HepG2 (cell line): Measurements from ENCODE around the gene SENP6. TPM values are rescaled to one million over a fixed set of nuclear protein-coding genes. Genes with fewer than 3 reads are reported as not detected.

ENCODE experiments used
- ATAC-seq: fragments of 200-7000 bp; cut with Tn5 transposase; 3 replicates; pipeline ENCODE4 v1.9.1; 2020; ENCODE audit warnings: mild to moderate bottlenecking, moderate library complexity
- BruUV-seq: library from RNA; stranded (reverse); fragments of 400-500 nt; replicated peaks from 2 replicates; lab custom pipeline; 2021; lab: Mats Ljungman, UMichigan
- CTCF ChIA-PET: fragments of 300-600 bp; formaldehyde crosslinking; extraction: SDS; loops from one replicate; lab custom pipeline; 2021; ENCODE audit warnings: low total read pairs, inconsistent platforms, low intra/inter-chr PET ratio; lab: Yijun Ruan, JAX
- POLR2A ChIA-PET: fragments of 350-600 bp; sonication (Branson Sonifier 250); formaldehyde crosslinking; loops from one replicate; lab custom pipeline; 2020; ENCODE audit warnings: antibody characterized with exemption, inconsistent platforms; lab: Yijun Ruan, JAX
- DNase-seq: peaks from one replicate; pipeline ENCODE4 v3.0.0-alpha.2; 2015; ENCODE audit warnings: low spot score
- FAIRE-seq: peaks from 3 replicates; lab custom pipeline; 2011; peaks lifted over from hg19 to GRCh38; lab: Jason Lieb, UNC
- H2AFZ ChIP-seq: one replicate; pipeline ENCODE4 v1.6.1; 2011; ENCODE audit warnings: low read length, inconsistent platforms
- H3K27ac ChIP-seq: fragments of 300-600 bp; 3 replicates; pipeline ENCODE4 v1.8.0; 2011; ENCODE audit warnings: mixed run types, mild to moderate bottlenecking, mixed read lengths, low read length, inconsistent platforms; ENCODE audit not compliant: insufficient read depth; ENCODE audit errors: extremely low read length
- H3K27me3 ChIP-seq, 2 experiments: fragments of 200-600 bp in 1 of 2; 2 replicates in 1 of 2; 3 replicates in 1 of 2; pipeline versions ENCODE4 v1.6.0 to v1.8.0; 2011; ENCODE audit warnings: low read length in 2 of 2, mild to moderate bottlenecking in 2 of 2, moderate library complexity in 2 of 2, inconsistent platforms in 1 of 2; ENCODE audit not compliant: insufficient read depth in 2 of 2, control insufficient read depth in 1 of 2
- H3K36me3 ChIP-seq, 2 experiments: fragments of 200-600 bp in 1 of 2; replicated peaks in 1 of 2; 2 replicates in 1 of 2; 3 replicates in 1 of 2; pipeline versions ENCODE4 v1.5.1 to v1.8.0; 2011; ENCODE audit warnings: low read length in 2 of 2, inconsistent platforms in 1 of 2; ENCODE audit not compliant: insufficient read depth in 2 of 2, control insufficient read depth in 1 of 2
- H3K4me1 ChIP-seq: 2 replicates; pipeline ENCODE4 v1.5.1; 2012; ENCODE audit warnings: low read length, inconsistent platforms; ENCODE audit not compliant: insufficient read depth
- H3K4me2 ChIP-seq: 2 replicates; pipeline ENCODE4 v1.6.0; 2011; ENCODE audit warnings: low read depth, low read length, inconsistent platforms
- H3K4me3 ChIP-seq, 3 experiments: fragments of 200-600 bp in 1 of 3; sonication (generic), shearing (Covaris generic) in 1 of 3; replicated peaks in 1 of 3; 2 replicates each; pipeline ENCODE4 v1.5.1; 2011 to 2016; ENCODE audit warnings: low read length in 3 of 3, inconsistent platforms in 2 of 3, low read depth in 2 of 3, mild to moderate bottlenecking in 2 of 3, control low read depth in 1 of 3, mixed read lengths in 1 of 3; ENCODE audit not compliant: insufficient read depth in 1 of 3
- H3K79me2 ChIP-seq: one replicate; pipeline ENCODE4 v1.6.1; 2011; ENCODE audit warnings: low read length, inconsistent platforms; ENCODE audit not compliant: insufficient read depth
- H3K9ac ChIP-seq: 2 replicates; pipeline ENCODE4 v1.6.0; 2011; ENCODE audit warnings: mild to moderate bottlenecking, low read depth, low read length, inconsistent platforms; ENCODE audit not compliant: insufficient read depth
- H3K9me3 ChIP-seq: 2 replicates; pipeline ENCODE4 v1.5.1; 2012; ENCODE audit warnings: mild to moderate bottlenecking, low read length
- H4K20me1 ChIP-seq: 2 replicates; pipeline ENCODE4 v1.6.0; 2011; ENCODE audit warnings: inconsistent platforms, mild to moderate bottlenecking, low read length, moderate library complexity; ENCODE audit not compliant: insufficient read depth
- MED1 ChIP-seq: sonication (generic); formaldehyde crosslinking; IDR thresholded peaks from 2 replicates; pipeline ENCODE4 v1.4.0; 2020; ENCODE audit warnings: missing genetic modification reagents
- NBN ChIP-seq: fragments of 450-650 bp; conservative IDR thresholded peaks from 2 replicates; pipeline ENCODE4 v1.6.1; 2017
- REPIN1 ChIP-seq: sonication (generic); formaldehyde crosslinking; IDR thresholded peaks from 2 replicates; pipeline ENCODE4 v1.8.0; 2022; ENCODE audit warnings: missing genetic modification reagents, low read depth, mild to moderate bottlenecking, borderline replicate concordance
- RFX3 ChIP-seq: IDR thresholded peaks from 2 replicates; pipeline ENCODE4 v1.6.1; 2016; ENCODE audit warnings: missing biosample characterization, missing genetic modification reagents
- TSC22D2 ChIP-seq: sonication (generic); formaldehyde crosslinking; IDR thresholded peaks from 2 replicates; pipeline ENCODE4 v1.5.1; 2020; ENCODE audit warnings: missing genetic modification reagents, mild to moderate bottlenecking, borderline replicate concordance
- XBP1 ChIP-seq: sonication (generic); formaldehyde crosslinking; IDR thresholded peaks from 2 replicates; pipeline ENCODE4 v1.5.0; 2020; ENCODE audit warnings: missing genetic modification reagents
- ZFP36L1 ChIP-seq: sonication (generic); formaldehyde crosslinking; IDR thresholded peaks from 2 replicates; pipeline ENCODE4 v1.8.0; 2022; ENCODE audit warnings: mild to moderate bottlenecking, missing genetic modification reagents, moderate library complexity
- ZNF337 ChIP-seq: sonication (generic); formaldehyde crosslinking; IDR thresholded peaks from 2 replicates; pipeline ENCODE4 v1.5.1; 2020; ENCODE audit warnings: missing genetic modification reagents, low read depth, mild to moderate bottlenecking, borderline replicate concordance
- ZSCAN21 ChIP-seq: sonication (generic); formaldehyde crosslinking; IDR thresholded peaks from 2 replicates; pipeline ENCODE4 v1.8.0; 2022; ENCODE audit warnings: mild to moderate bottlenecking, missing genetic modification reagents, moderate library complexity, borderline replicate concordance
- ZSCAN22 ChIP-seq: sonication (generic); formaldehyde crosslinking; IDR thresholded peaks from 2 replicates; pipeline ENCODE4 v1.4.0; 2020; ENCODE audit warnings: mild to moderate bottlenecking, missing genetic modification reagents
- in situ Hi-C: cut with HindIII; loops from 2 replicates; pipeline ENCODE4 v1.10.0; 2017; ENCODE audit warnings: low pct_unique_long_range_greater_than_20kb; ENCODE audit not compliant: extremely low pct_ligation_motif_present
- intact Hi-C: fragments of 100-400 bp; cut with micrococcal nuclease; formaldehyde crosslinking; loops from one replicate; pipeline ENCODE4 v1.10.0; 2022; ENCODE audit not compliant: unreplicated experiment
- polyA plus RNA-seq, 8 experiments: library from polyadenylated mRNA; depleted of rRNA in 3 of 8; stranded (reverse) in 7 of 8; unstranded in 1 of 8; fragments of >200 nt; fragmentation: Illumina TruSeq in 4 of 8; extraction: Trizol in 4 of 8; gene quantifications; 2 replicates each; pipeline versions ENCODE4 v1.2.1 to v1.2.3, GENCODE V29; 2011 to 2016; ENCODE audit warnings: low read depth in 4 of 8, missing spikeins in 1 of 8, mixed read lengths in 1 of 8; ENCODE audit not compliant: insufficient read depth in 1 of 8
- total RNA-seq, 5 experiments: library from RNA; depleted of rRNA; stranded (reverse); fragments of >200 nt; fragmentation: Illumina TruSeq; extraction: Trizol; gene quantifications; 2 replicates each; pipeline ENCODE4 v1.2.3, GENCODE V29; 2016; ENCODE audit warnings: low read depth in 1 of 5
- TF ChIP-seq, protein P1 (sequence below): sonication (generic); formaldehyde crosslinking; IDR thresholded peaks from 2 replicates; pipeline ENCODE4 v1.4.0; 2020; ENCODE audit warnings: missing genetic modification reagents
- TF ChIP-seq, protein P2 (sequence below), 2 experiments: IDR thresholded peaks; 2 replicates each; pipeline ENCODE4 v1.6.1; 2011 to 2012; ENCODE audit warnings: low read length in 2 of 2, borderline replicate concordance in 1 of 2, low read depth in 1 of 2, mild to moderate bottlenecking in 1 of 2, moderate library complexity in 1 of 2
- TF ChIP-seq, protein P3 (sequence below): IDR thresholded peaks from 2 replicates; pipeline ENCODE4 v1.6.1; 2016; ENCODE audit warnings: missing biosample characterization, missing genetic modification reagents, low read depth
- TF ChIP-seq, protein P4 (sequence below): sonication (generic); formaldehyde crosslinking; IDR thresholded peaks from 2 replicates; pipeline ENCODE4 v1.5.0; 2020; ENCODE audit warnings: missing genetic modification reagents

The SENP6 gene
- total and polyA plus RNA-seq, 2 of the 13 experiments (the other 11 are each of a cell fraction or from before 2014, with no cell fraction given) = 21.9 to 50.1 TPM

DNA sequence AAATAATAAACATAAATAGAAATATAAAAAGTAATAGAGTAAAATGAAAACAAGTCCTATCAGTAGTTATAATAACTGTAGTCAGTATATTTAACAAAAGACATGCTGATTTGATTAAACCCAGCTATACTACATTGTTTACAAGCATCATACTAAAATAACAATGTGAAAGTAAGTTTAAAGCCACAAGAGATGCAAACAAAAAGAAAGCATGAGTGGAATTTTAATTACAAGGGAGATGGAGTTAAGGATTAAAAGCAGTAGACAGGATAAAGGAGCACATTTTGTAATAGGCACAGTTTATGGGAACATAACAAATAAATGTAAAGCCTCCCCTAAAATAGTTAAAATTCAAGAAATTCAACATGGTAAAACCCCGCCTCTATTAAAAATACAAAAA, 41.5 kb downstream of the SENP6 start (continued):
- TF ChIP-seq, protein P1, sequence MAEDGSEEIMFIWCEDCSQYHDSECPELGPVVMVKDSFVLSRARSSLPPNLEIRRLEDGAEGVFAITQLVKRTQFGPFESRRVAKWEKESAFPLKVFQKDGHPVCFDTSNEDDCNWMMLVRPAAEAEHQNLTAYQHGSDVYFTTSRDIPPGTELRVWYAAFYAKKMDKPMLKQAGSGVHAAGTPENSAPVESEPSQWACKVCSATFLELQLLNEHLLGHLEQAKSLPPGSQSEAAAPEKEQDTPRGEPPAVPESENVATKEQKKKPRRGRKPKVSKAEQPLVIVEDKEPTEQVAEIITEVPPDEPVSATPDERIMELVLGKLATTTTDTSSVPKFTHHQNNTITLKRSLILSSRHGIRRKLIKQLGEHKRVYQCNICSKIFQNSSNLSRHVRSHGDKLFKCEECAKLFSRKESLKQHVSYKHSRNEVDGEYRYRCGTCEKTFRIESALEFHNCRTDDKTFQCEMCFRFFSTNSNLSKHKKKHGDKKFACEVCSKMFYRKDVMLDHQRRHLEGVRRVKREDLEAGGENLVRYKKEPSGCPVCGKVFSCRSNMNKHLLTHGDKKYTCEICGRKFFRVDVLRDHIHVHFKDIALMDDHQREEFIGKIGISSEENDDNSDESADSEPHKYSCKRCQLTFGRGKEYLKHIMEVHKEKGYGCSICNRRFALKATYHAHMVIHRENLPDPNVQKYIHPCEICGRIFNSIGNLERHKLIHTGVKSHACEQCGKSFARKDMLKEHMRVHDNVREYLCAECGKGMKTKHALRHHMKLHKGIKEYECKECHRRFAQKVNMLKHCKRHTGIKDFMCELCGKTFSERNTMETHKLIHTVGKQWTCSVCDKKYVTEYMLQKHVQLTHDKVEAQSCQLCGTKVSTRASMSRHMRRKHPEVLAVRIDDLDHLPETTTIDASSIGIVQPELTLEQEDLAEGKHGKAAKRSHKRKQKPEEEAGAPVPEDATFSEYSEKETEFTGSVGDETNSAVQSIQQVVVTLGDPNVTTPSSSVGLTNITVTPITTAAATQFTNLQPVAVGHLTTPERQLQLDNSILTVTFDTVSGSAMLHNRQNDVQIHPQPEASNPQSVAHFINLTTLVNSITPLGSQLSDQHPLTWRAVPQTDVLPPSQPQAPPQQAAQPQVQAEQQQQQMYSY (CRISPR knock-in tag) = no peak
- no peak for TF ChIP-seq XBP1 (CRISPR knock-in tag)
- TF ChIP-seq ZSCAN21 (CRISPR knock-in tag) = no peak
- TF ChIP-seq RFX3 (CRISPR knock-in tag) = no peak
- no peak for TF ChIP-seq NBN

DNA sequence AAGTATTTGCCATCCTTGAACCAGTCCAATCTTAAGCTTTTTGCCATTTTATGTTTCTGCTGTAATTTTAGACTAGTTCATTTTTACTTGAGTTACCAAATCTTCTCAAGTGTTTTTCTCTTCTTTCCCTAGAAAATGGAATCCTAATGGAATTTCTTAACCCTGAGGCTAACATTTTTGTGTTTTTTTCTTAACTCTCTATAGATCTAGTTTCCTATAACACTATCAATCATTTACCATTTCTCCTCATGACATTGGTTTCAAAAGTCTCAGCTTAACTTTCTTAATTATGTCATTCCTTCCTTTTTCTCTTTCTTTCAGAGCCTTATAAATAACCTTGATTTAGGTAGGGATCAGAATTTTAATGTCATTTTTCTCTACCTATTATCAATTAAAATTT, 54.8 kb downstream of the SENP6 start:
- in situ Hi-C loops (no loop called here), intact Hi-C loops (no loop called here)
- ChIA-PET POLR2A (no interaction called here), CTCF (no interaction called here)
- H3K27ac ChIP-seq = no peak overlapping the region
- no peak overlapping the region for H2AFZ ChIP-seq
- H3K79me2 ChIP-seq = no peaks in the 10 kb centered on the region
- H4K20me1 ChIP-seq = no peaks in the 10 kb centered on the region
- no peaks in the 10 kb centered on the region for H3K9me3 ChIP-seq
- ATAC-seq (no peak), FAIRE-seq (no peak), DNase-seq (no peak)
- no TSS peak for BruUV-seq
- H3K9ac ChIP-seq = no peak overlapping the region
- H3K27me3 ChIP-seq = no peaks in the 10 kb centered on the region
- no peaks in the 10 kb centered on the region for H3K4me1 ChIP-seq
- peaks cover 4 to 42% of the 10 kb centered on the region in 2 experiments for H3K36me3 ChIP-seq
- no peak overlapping the region for H3K4me2 ChIP-seq
- no peak overlapping the region for H3K4me3 ChIP-seq
- TF ChIP-seq ZSCAN22 = no peak
- TF ChIP-seq ZFP36L1 (CRISPR knock-in tag) = no peak
- no peak for TF ChIP-seq ZNF337 (CRISPR knock-in tag)
- no peak for TF ChIP-seq MED1
- TF ChIP-seq REPIN1 (CRISPR knock-in tag) = no peak
- no peak for TF ChIP-seq TSC22D2
- TF ChIP-seq, protein P2, sequence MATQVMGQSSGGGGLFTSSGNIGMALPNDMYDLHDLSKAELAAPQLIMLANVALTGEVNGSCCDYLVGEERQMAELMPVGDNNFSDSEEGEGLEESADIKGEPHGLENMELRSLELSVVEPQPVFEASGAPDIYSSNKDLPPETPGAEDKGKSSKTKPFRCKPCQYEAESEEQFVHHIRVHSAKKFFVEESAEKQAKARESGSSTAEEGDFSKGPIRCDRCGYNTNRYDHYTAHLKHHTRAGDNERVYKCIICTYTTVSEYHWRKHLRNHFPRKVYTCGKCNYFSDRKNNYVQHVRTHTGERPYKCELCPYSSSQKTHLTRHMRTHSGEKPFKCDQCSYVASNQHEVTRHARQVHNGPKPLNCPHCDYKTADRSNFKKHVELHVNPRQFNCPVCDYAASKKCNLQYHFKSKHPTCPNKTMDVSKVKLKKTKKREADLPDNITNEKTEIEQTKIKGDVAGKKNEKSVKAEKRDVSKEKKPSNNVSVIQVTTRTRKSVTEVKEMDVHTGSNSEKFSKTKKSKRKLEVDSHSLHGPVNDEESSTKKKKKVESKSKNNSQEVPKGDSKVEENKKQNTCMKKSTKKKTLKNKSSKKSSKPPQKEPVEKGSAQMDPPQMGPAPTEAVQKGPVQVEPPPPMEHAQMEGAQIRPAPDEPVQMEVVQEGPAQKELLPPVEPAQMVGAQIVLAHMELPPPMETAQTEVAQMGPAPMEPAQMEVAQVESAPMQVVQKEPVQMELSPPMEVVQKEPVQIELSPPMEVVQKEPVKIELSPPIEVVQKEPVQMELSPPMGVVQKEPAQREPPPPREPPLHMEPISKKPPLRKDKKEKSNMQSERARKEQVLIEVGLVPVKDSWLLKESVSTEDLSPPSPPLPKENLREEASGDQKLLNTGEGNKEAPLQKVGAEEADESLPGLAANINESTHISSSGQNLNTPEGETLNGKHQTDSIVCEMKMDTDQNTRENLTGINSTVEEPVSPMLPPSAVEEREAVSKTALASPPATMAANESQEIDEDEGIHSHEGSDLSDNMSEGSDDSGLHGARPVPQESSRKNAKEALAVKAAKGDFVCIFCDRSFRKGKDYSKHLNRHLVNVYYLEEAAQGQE (IDR thresholded peaks at IDR 0.05; ENCODE audit: borderline replicate concordance in 1 of 2, low read depth in 1 of 2, low read length in 2 of 2) = no peak
- TF ChIP-seq, protein P3, sequence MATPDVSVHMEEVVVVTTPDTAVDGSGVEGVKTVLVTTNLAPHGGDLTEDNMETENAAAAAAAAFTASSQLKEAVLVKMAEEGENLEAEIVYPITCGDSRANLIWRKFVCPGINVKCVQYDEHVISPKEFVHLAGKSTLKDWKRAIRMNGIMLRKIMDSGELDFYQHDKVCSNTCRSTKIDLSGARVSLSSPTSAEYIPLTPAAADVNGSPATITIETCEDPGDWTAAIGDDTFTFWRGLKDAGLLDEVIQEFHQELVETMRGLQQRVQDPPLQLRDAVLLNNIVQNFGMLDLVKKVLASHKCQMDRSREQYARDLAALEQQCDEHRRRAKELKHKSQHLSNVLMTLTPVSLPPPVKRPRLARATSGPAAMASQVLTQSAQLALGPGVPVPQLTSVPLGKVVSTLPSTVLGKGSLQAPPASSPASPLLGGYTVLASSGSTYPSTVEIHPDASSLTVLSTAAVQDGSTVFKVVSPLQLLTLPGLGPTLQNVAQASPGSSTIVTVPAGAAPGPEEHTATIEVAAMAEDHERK (CRISPR knock-in tag) = no peak
- TF ChIP-seq, protein P4, sequence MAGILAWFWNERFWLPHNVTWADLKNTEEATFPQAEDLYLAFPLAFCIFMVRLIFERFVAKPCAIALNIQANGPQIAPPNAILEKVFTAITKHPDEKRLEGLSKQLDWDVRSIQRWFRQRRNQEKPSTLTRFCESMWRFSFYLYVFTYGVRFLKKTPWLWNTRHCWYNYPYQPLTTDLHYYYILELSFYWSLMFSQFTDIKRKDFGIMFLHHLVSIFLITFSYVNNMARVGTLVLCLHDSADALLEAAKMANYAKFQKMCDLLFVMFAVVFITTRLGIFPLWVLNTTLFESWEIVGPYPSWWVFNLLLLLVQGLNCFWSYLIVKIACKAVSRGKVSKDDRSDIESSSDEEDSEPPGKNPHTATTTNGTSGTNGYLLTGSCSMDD (CRISPR knock-in tag) = no peak
